Testis (tissue), 3 donors: Measurements from ENCODE around the gene ACVR2B. TPM values are rescaled to one million over a fixed set of nuclear protein-coding genes. Genes with fewer than 3 reads are reported as not detected.

ENCODE experiments used
- DNase-seq: peaks from one replicate; pipeline ENCODE4 v3.0.0-alpha.2; 2019
- H3K27ac ChIP-seq, 2 donors: fragments of 200-600 bp; sonication (generic); one replicate each; pipeline ENCODE4 v1.5.1; 2019
- H3K27me3 ChIP-seq: fragments of 200-600 bp; sonication (generic); one replicate; pipeline ENCODE4 v1.5.1; 2019
- H3K36me3 ChIP-seq: fragments of 200-600 bp; sonication (generic); one replicate; pipeline ENCODE4 v1.5.1; 2017; ENCODE audit warnings: low read depth; ENCODE audit errors: missing control alignments
- H3K4me1 ChIP-seq: fragments of 200-600 bp; sonication (generic); one replicate; pipeline ENCODE4 v1.5.1; 2019
- H3K4me3 ChIP-seq, 2 donors: fragments of 200-600 bp; sonication (generic); one replicate each; pipeline ENCODE4 v1.5.1; 2017 to 2019
- H3K9me3 ChIP-seq: fragments of 200-600 bp; sonication (generic); one replicate; pipeline ENCODE4 v1.5.1; 2017
- CTCF ChIP-seq, 3 experiments: fragments of 450-650 bp in 2 of 3; fragments of 200-600 bp in 1 of 3; sonication (generic) in 1 of 3; IDR thresholded peaks; one replicate each; pipeline ENCODE4 v1.5.1; 2016 to 2019; ENCODE audit warnings: antibody characterized with exemption in 3 of 3, mild to moderate bottlenecking in 2 of 3, moderate library complexity in 1 of 3
- POLR2A ChIP-seq: fragments of 450-650 bp; IDR thresholded peaks from one replicate; pipeline ENCODE4 v1.6.1; 2017; ENCODE audit warnings: antibody characterized with exemption, mild to moderate bottlenecking, moderate library complexity
- WGBS, 2 donors: methylation state at CpG; one replicate each; pipeline ENCODE4 v1.1.5; 2018; 5-methylcytosine and 5-hydroxymethylcytosine counted together
- intact Hi-C: fragments of 100-400 bp; cut with DNase I; formaldehyde crosslinking; loops from one replicate; pipeline ENCODE4 v1.15.1; 2023; ENCODE audit warnings: low total_unique reads
- polyA plus RNA-seq: library from polyadenylated mRNA; stranded (reverse); fragments of 350-450 nt; fragmentation: Illumina TruSeq; extraction: RNeasy Lipid Tissue Mini Kit (QIAGEN cat#74804); gene quantifications from one replicate; pipeline ENCODE4 v1.2.3, GENCODE V29; 2014; ENCODE audit warnings: low read depth, low replicate concordance; ENCODE audit not compliant: insufficient read depth
- total RNA-seq, 2 donors: library from RNA; depleted of rRNA; stranded (reverse); fragments of >200 nt; gene quantifications; one replicate each; pipeline ENCODE4 v1.2.3, GENCODE V29; 2016

Gene ACVR2B
- total and polyA plus RNA-seq, 3 donors from 2014 or later = 7.3 to 24.2 (median 22.9) TPM

GRCh38 chr3:38511546-38511945, 57.9 kb downstream of the ACVR2B start:
- intact Hi-C loops = no loop called here
- WGBS, 2 donors = 84 to 89% methylated on average over 3 of the region's 3 CpGs
- DNase-seq = no peak
- no peak overlapping the region for H3K4me3 ChIP-seq
- no peaks in the 10 kb centered on the region for H3K4me1 ChIP-seq
- no peak for TF ChIP-seq POLR2A
- no peak for TF ChIP-seq CTCF (IDR thresholded peaks at IDR 0.05)
- no peaks in the 10 kb centered on the region for H3K9me3 ChIP-seq
- no peak overlapping the region for H3K27ac ChIP-seq
- no peaks in the 10 kb centered on the region for H3K36me3 ChIP-seq
- H3K27me3 ChIP-seq = no peaks in the 10 kb centered on the region

- no peak for DNase-seq
- TF ChIP-seq POLR2A (no peak), CTCF (IDR thresholded peaks at IDR 0.05) (no peak)
- H3K27me3 ChIP-seq = no peaks in the 10 kb centered on the region
- H3K4me1 ChIP-seq = no peaks in the 10 kb centered on the region
- intact Hi-C loops = no loop called here
- no peaks in the 10 kb centered on the region for H3K36me3 ChIP-seq
- H3K27ac ChIP-seq = no peak overlapping the region
- no peaks in the 10 kb centered on the region for H3K9me3 ChIP-seq
- H3K4me3 ChIP-seq = no peak overlapping the region
- 86 to 96% methylated on average over 3 to 7 of the region's 7 CpGs for WGBS, 2 donors
Measured at GRCh38 chr3:38515367-38515766, 61.7 kb downstream of the ACVR2B start.

GRCh38 chr3:38516669-38517068, 63.0 kb downstream of the ACVR2B start:
- Histone ChIP-seq H3K27me3 (no peaks in the 10 kb centered on the region), H3K27ac (no peak overlapping the region), H3K4me1 (no peaks in the 10 kb centered on the region), H3K9me3 (no peaks in the 10 kb centered on the region), H3K36me3 (no peaks in the 10 kb centered on the region), H3K4me3 (no peak overlapping the region)
- 46 to 100% methylated on average over 1 of the region's 1 CpG for WGBS, 2 donors
- no peak for DNase-seq
- TF ChIP-seq POLR2A (no peak), CTCF (IDR thresholded peaks at IDR 0.05) (no peak)
- intact Hi-C loops = no loop called here

- no peaks in the 10 kb centered on the region for H3K4me1 ChIP-seq
- H3K36me3 ChIP-seq = no peaks in the 10 kb centered on the region
- intact Hi-C loops = no loop called here
- no peak overlapping the region for H3K27ac ChIP-seq
- H3K4me3 ChIP-seq = no peak overlapping the region
- no peak for TF ChIP-seq POLR2A
- TF ChIP-seq CTCF (IDR thresholded peaks at IDR 0.05) = no peak
- H3K27me3 ChIP-seq = no peaks in the 10 kb centered on the region
- DNase-seq = no peak
- 88 to 89% methylated on average over 1 of the region's 1 CpG for WGBS, 2 donors
- H3K9me3 ChIP-seq = no peaks in the 10 kb centered on the region
Measured at GRCh38 chr3:38519000-38519399, 65.3 kb downstream of the ACVR2B start.

GRCh38 chr3:38519651-38520050, 66.0 kb downstream of the ACVR2B start:
- 60 to 68% methylated on average over 5 of the region's 5 CpGs for WGBS, 2 donors
- Histone ChIP-seq H3K36me3 (no peaks in the 10 kb centered on the region), H3K4me3 (no peak overlapping the region)

More at GRCh38 chr3:38519651-38520050, 66.0 kb downstream of the ACVR2B start:
- intact Hi-C loops = loop anchor here (10.0 kb wide), 1 partner anchor 135 kb away; no protein-coding TSS in a partner anchor
- DNase-seq = no peak
- no peaks in the 10 kb centered on the region for H3K27me3 ChIP-seq
- H3K4me1 ChIP-seq = no peaks in the 10 kb centered on the region
- H3K9me3 ChIP-seq = no peaks in the 10 kb centered on the region
- no peak for TF ChIP-seq CTCF (IDR thresholded peaks at IDR 0.05)
- TF ChIP-seq POLR2A = no peak
- no peak overlapping the region for H3K27ac ChIP-seq
